HUES6 (cell line): ENCODE measurements around the gene CDC6.

Experiments used
- H3K27ac ChIP-seq: 2 replicates; pipeline ENCODE4 v1.7.0; 2013; ENCODE audit warnings: low read depth, mild to moderate bottlenecking, low read length, inconsistent platforms
- H3K27me3 ChIP-seq: 2 replicates; pipeline ENCODE4 v1.6.1; 2013; ENCODE audit warnings: low read length; ENCODE audit not compliant: control insufficient read depth, insufficient read depth
- H3K36me3 ChIP-seq: 2 replicates; pipeline ENCODE4 v1.6.1; 2013; ENCODE audit warnings: low read length; ENCODE audit not compliant: control insufficient read depth, insufficient read depth
- H3K4me1 ChIP-seq: 2 replicates; pipeline ENCODE4 v1.6.1; 2013; ENCODE audit warnings: low read length; ENCODE audit not compliant: control insufficient read depth, insufficient read depth
- H3K4me3 ChIP-seq: 2 replicates; pipeline ENCODE4 v1.5.1; 2013; ENCODE audit warnings: low read depth, low read length
- H3K9ac ChIP-seq: one replicate; pipeline ENCODE4 v1.6.1; 2013; ENCODE audit warnings: mild to moderate bottlenecking, low read length
- H3K9me3 ChIP-seq: 2 replicates; pipeline ENCODE4 v1.6.1; 2013; ENCODE audit warnings: low read depth, low read length; ENCODE audit not compliant: control insufficient read depth, insufficient read depth

Gene CDC6

DNA sequence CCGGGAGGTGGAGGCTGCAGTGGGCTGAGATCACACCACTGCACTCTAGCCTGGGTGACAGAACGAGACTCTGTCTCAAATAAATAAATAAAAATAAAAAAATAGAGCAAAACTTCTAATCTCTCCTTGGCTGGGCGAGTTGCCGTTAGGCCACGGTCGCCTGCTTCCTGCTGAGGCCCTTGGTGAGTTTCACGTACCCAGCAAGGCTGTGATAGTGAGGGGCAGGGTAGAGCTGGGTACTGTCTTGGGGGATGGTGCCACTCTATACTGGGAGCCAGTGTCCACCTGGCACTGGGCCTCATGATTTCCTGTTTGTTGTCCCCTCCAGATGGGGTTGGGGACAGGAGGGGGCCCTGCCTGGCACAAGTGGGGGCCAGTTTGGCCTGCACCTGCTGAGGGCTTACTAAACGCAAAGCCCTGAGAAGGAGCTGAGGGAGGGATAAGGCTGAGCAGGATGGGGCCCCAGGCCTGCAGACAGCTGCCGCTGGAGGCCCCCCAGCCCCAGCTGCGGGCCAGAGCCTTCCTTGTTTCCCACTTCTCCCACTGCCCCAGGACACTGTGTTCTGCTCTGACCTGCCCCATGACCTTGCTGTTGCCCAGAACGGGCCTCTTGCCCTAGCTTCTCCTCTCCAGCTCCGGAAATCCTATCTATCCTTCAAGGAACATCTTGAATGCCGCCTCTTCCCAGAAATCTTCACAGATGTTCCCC is 51.4 kb downstream of the CDC6 start:
- Histone ChIP-seq H3K9me3 (no peaks in the 10 kb centered on the region), H3K27ac (no peak overlapping the region), H3K4me1 (peaks cover 32% of the 10 kb centered on the region), H3K4me3 (no peak overlapping the region), H3K27me3 (peaks cover 71% of the 10 kb centered on the region), H3K36me3 (no peaks in the 10 kb centered on the region), H3K9ac (no peak overlapping the region)

DNA sequence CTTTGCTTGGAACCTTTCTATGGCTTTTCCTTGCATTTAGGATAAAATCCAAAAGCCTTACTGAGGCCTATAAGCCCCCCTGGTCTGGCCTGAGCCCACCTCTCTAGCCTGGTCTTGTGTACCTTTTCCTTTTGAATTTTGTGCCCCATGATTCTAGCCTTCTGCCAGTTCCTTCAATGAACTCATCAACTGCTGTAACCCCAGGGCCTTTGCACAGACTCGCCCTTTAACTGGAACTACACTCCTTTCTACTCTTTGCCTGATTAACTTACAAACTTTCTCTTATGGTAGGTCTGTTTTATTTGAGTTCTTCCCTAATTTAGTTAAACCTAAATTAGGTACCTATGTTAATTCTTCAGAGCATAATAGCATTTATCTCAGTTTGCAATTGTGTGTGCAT is 52.6 kb downstream of the CDC6 start:
- Histone ChIP-seq H3K9me3 (no peaks in the 10 kb centered on the region), H3K27me3 (peaks cover 78% of the 10 kb centered on the region), H3K36me3 (no peaks in the 10 kb centered on the region), H3K4me3 (no peak overlapping the region), H3K4me1 (peaks cover 31% of the 10 kb centered on the region), H3K27ac (no peak overlapping the region), H3K9ac (no peak overlapping the region)

DNA sequence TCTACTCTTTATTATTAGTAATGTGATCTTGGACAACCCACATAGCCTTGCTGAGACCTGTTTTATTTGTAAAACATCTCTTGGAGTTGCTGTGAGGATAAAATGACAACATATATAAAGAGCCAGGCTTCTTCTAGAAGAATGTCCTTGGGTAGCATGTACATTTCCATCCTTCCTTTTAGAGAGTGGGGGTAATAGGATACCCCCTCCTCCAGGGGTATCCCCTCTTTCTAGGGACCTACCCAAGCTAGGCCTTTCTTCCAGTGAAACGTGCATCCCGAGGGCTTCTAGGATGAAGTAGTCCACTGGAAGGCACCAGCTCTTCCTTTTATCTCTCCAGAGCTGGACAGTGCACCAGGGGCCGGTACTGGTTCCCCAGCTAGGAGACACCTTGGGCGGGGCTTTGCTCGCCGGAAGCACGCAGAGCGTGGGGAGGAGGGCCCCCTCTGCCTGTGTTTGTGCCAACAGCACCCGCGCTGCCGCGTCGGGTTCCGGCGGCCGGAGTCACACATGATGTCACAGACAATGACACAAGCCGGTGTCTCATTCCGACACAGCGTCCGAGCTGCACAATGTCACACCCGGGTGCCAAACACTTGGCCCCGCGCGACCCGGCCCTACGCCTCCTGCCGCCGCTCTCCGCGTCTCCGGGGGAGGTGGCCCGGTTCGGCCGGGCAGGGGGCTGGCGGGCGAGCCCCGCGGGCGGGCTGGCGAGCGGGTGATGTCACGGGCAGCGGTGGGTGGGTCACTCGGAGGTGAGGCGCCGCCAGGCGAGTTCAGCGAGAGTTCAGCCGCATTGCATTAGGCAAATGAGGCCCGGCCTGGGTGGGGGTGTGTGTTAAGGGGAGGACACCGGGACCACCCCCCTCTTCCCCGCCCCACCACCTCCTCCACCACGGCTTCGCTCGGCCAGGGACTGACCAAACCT is 53.5 kb downstream of the CDC6 start:
- H3K27ac ChIP-seq: no peak overlapping the region
- no peaks in the 10 kb centered on the region for H3K36me3 ChIP-seq
- H3K9ac ChIP-seq: peak overlapping the region; percentile 72
- peaks cover 40% of the 10 kb centered on the region for H3K4me1 ChIP-seq
- peak overlapping the region; percentile 88 for H3K4me3 ChIP-seq
- no peaks in the 10 kb centered on the region for H3K9me3 ChIP-seq
- peaks cover 77% of the 10 kb centered on the region for H3K27me3 ChIP-seq

DNA sequence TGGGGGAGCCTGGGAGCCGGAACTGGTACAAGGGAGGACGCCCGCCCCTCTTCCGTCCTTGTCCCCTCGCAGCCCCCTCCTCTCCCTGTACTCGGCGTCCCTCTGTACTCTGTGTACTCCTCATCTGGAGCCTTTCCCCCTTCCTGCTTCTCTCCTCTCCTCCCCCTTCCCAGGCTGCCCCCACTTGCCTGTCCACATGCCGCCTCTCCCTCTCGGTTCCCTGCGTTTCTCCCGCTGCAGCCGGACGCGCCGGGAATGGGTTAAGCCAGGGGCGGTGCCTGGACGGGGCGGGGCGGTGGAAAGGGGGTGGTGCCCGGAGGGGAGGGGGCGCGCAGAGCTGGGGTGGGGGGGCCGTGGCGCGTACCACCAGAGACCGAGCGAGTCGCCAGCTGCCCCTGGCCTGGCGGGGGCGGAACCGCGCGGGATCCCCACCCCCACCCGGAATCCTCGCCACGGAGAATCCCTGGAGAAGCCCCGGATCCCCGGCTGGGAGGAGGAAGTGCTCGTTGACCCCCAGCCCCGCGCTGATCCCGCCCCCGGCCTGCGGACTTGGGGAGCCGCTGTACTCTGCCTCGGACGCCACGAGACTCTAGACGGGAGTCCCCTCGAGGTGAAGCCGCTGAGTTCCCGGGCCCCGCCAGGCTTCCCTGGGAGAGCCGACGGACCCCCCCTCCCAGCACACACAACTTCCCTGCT is 54.3 kb downstream of the CDC6 start:
- Histone ChIP-seq H3K9me3 (no peaks in the 10 kb centered on the region), H3K27me3 (peaks cover 79% of the 10 kb centered on the region), H3K4me3 (peak overlapping the region; percentile 88), H3K36me3 (no peaks in the 10 kb centered on the region), H3K9ac (peak overlapping the region; percentile 76), H3K4me1 (peaks cover 45% of the 10 kb centered on the region), H3K27ac (peak overlapping the region; percentile 49; the same call in 1 of the 2 replicates)

DNA sequence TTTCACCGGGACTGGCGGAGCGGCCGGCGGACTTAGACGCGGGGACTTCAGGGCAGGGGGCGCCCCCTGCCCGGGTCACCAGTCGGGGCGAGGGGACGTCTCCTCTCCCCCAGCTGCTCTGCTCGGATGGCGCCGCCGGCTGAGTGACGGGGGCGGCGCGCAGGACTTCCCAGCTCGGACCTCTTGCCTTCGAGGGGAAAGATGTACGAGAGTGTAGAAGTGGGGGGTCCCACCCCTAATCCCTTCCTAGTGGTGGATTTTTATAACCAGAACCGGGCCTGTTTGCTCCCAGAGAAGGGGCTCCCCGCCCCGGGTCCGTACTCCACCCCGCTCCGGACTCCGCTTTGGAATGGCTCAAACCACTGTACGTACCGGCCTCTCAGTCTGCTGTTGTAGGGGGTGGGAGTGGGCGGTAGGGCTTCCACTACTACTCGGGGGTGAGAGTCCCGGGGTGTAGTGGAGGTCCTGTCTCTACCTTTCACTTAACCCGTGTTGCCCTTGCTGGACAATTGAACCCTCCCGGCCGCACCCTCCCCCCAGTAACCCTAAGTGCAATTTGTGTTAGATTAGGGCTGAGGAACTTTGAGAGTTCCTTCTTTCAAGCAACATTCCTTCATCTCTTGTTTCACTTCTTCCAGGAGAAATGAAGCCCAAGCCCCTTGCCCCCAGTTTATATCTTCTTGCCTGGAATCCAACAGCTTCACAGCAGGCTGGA is 55.0 kb downstream of the CDC6 start:
- H3K27me3 ChIP-seq: peaks cover 77% of the 10 kb centered on the region

DNA sequence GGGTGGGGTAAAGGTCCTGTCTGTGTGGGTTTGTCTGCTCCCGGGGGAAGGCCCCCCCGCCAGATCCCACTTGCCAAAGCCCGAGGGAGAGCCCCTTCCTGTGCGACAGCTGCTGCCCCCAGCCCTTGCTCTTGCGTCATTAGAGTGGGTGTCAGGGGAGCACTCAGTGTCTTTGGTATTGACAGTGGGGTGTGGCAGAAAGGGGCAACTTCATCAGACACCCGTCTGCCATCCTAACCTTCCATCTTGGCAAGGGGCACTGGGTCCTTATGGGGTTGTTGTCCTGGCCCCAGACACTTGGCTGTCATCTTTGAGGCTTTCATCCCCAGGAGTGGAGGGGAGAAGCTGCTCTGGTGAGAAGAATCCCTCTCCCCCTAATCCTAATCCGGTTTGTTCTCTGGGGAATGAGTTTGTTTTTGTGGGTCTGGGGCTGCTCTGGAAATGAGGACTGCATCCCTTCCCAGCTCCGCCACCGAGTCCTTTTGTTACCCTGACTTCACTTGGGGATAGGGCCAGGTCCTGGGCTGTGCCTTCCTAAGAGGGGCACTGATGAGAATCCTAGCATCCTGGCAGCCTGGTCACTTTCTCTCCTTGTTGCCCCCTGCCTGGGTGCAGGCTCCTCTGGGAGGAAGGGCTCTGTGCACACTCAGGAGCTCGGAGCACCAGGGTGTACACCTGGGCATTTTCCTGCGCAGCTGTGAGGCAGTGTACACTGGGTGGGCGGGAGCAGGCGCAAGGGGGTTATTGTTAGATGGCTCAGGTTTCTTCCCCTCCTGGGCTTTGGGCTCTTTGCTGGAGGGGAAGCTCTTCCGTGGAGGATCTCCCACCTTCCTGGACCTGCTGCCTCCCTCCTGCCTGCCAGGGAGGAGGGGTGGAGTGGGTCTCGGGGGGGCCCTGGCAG is 55.8 kb downstream of the CDC6 start:
- Histone ChIP-seq H3K9me3 (no peaks in the 10 kb centered on the region), H3K4me1 (peaks cover 59% of the 10 kb centered on the region), H3K9ac (peak overlapping the region; percentile 76), H3K27ac (no peak overlapping the region), H3K4me3 (peak overlapping the region; percentile 88), H3K27me3 (peaks cover 77% of the 10 kb centered on the region), H3K36me3 (no peaks in the 10 kb centered on the region)

More for the DNA sequence above, 55.0 kb downstream of the CDC6 start:
- Histone ChIP-seq H3K4me3 (peak overlapping the region; percentile 88), H3K36me3 (no peaks in the 10 kb centered on the region), H3K4me1 (peaks cover 51% of the 10 kb centered on the region), H3K9ac (peak overlapping the region; percentile 76), H3K9me3 (no peaks in the 10 kb centered on the region), H3K27ac (peak overlapping the region; percentile 49; the same call in 1 of the 2 replicates)

DNA sequence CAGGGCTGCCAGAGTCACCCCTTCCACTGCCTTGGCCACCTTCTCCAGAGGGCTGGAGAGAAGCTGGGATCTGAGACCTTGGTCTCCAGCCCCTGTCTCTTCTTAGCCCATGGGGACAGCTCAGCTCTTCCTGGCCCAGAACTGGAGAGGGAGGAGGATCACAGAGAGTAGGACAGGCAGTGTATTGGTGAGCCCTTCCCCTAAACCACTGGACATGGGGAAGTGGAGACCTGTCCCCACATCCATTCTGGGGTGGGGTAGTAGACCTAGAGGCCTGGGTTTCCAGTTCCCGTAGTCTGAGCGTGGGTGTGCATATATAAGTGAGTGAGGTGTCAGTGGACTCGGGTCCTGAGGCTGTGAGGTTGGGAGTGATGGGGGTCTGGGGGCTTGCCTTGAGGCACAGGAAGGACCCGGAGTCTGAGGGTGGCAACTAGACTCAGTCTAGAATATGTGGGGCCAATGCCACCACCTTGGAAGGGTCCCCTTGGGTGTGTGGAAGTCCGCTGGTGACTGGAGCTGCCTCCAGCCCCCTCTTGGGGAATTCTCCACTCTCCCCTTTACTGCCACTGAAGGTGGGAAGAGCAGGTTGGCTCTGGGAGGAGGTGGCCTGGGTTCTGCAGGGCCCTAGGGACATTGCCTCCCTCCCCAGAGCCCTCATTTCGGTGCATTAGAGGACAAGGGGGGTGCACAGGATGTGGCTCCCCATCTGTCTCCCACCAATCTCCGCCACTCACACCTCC is 56.9 kb downstream of the CDC6 start:
- Histone ChIP-seq H3K9me3 (no peaks in the 10 kb centered on the region), H3K27ac (peak overlapping the region; percentile 74; the same call in 1 of the 2 replicates), H3K4me1 (peaks cover 60% of the 10 kb centered on the region), H3K4me3 (peak overlapping the region; percentile 88), H3K27me3 (peaks cover 81% of the 10 kb centered on the region), H3K9ac (peak overlapping the region; percentile 76), H3K36me3 (no peaks in the 10 kb centered on the region)

DNA sequence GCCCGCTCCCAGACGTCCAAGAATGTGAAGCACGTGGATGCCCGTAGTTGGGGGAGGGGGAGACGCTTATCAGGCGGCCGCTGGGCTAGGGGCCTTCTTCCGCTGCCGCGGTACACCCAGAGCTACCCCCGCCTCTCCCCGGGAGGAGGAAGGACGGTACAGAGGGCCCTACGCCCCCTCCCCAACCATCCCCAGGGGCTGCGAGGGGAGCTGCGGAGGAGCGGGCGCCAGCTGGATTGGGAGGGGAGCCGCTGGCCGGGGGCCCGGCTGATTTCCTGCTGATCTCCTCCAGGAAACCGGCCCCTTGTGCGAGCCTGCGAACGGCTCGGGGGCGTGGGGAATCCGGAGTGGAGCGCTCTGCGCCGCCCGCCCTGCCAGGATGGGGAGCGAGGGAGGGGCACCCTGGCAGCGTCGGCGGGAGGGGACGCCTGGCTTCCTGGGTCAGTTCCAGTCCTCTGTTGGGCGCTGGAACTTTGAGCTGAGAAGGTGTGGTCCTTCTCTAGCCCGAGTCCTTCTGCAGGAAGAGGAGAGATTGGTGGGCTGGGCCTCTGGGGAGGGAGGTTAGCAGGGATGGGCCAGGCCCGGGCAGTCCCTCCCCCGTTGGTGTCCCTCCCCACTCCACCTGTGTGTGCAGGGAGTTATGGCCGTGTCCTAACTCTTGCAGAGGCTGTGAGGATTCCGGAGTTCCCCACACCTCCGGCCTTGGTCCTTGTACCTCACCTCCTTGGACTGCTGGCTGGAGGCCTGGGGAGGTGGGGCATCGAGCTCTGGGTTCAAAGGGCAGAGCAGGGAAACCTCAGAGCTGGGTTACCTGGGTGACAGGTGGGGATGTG is 57.7 kb downstream of the CDC6 start:
- peaks cover 81% of the 10 kb centered on the region for H3K27me3 ChIP-seq
- H3K27ac ChIP-seq: peak overlapping the region; percentile 74; the same call in 1 of the 2 replicates

More for the DNA sequence above, 57.7 kb downstream of the CDC6 start:
- H3K9ac ChIP-seq: peak overlapping the region; percentile 76
- H3K4me1 ChIP-seq: peaks cover 65% of the 10 kb centered on the region
- peak overlapping the region; percentile 88 for H3K4me3 ChIP-seq
- no peaks in the 10 kb centered on the region for H3K9me3 ChIP-seq
- no peaks in the 10 kb centered on the region; the same call in 1 of the 2 replicates for H3K36me3 ChIP-seq
